GM19438 (cell line): ENCODE results near the gene DOK5.

Source experiments
- ATAC-seq: cut with Tn5 transposase; IDR thresholded peaks from one replicate; pipeline ENCODE4 v1.9.1; 2021; ENCODE audit warnings: low read depth; ENCODE audit not compliant: unreplicated experiment

DOK5 gene

GRCh38 chr20:54510541-54511129 is 35.2 kb downstream of the DOK5 start:
- ATAC-seq: no peak

DNA sequence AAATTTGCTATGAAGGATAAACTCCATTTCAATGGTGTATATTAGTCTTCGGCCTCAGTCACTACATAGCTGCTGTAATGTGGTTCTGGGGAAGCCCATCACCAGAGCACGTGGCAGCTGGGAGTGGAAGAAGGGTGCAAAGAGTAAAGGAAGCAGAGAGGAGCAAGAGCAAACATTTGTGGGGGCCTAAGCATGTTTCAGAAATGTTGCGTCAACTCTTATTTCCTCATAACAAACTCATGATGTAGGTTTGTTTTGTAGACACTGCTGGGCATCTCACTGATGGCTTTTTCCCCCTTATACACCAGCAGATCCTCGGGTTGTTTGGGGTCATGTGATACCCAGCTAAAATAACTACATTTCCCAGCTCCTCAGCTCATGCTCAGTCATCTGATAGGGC is 37.3 kb downstream of the DOK5 start:
- no peak for ATAC-seq

GRCh38 chr20:54514028-54514607 is 38.7 kb downstream of the DOK5 start:
- no peak for ATAC-seq

DNA sequence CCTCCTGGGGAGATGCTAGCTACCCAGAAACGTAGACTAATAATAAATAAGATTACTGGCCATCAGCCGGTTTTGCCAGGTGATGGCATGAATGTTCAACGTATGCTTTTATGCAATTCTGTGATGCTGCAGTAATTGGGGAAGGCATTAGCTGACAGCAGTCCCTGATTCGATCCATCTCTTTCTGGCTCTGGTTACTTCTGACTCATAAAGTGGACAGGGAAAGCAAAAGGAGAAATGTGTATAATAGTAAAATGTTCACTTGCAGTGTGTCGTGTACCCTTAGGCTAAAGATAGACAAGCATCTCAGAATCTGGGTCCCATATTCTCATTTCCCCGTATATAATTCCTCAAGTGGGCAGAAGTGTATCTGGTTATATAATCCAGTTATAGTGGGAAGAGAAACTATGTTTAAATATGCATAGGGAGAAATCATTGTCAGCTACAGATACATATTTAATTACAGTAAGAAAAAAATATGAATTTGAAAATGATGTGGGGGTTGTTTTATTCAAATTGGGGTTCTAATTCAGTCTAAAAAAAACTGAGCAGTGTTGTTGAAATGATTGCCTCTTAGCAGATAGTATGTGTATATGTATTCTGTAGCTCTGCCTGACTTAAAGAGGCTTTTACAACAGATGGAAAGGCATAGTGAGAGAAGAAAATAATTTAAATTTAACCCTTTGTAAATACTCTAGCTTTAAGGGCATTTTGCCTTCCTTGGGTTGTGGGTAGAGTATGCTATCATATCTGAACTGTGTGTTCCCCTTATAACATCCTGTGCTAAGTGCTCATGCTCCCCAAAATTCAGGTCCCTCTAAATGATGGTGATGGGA is 40.6 kb downstream of the DOK5 start:
- ATAC-seq: no peak

GRCh38 chr20:54517241-54517975 is 42.0 kb downstream of the DOK5 start:
- no peak for ATAC-seq

DNA sequence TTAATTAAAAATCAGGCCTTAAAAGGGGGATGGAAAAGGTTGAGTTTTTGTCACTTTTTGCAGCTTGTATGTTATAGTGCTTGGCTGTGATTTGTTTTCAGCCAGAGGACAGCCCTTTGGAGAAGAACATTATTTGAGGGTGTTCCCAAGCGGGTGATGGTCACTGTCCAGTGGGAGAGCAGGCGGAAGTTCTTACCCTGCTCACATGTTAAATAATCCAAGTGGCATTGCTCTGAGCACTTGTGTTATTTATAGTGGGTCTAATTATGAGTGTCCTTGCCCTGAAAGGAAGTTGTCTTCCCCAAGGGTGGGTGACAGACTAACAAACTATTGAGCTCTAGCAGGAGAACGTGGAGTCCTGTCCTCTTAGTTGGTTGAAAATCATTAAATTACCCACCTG is 49.5 kb downstream of the DOK5 start:
- ATAC-seq: no peak

- no peak for ATAC-seq
Observed at GRCh38 chr20:54525916-54526590, 50.7 kb downstream of the DOK5 start.

GRCh38 chr20:54526801-54527200 is 51.4 kb downstream of the DOK5 start:
- no peak for ATAC-seq

GRCh38 chr20:54532573-54532972 is 57.2 kb downstream of the DOK5 start:
- no peak for ATAC-seq

DNA sequence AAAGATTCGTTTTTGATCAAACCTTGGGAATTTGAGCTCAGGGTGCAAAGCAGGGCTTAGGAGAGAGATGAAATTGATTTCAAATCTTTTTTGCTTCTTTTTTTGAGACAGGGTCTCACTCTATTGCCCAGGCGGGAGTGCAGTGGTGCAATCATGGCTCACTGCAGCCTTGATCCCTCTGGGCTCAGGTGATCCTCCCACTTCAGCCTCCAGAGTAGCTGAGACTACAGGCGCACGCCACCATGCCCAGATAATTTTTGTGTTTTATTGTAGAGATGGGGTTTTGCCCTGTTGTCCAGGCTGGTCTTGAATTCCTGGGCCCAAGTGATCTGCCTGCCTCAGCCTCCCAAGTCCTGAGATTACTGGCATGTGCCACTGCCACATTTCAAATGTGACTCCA is 58.7 kb downstream of the DOK5 start:
- ATAC-seq: no peak

- ATAC-seq: no peak
Observed at GRCh38 chr20:54535033-54535432, 59.6 kb downstream of the DOK5 start.

DNA sequence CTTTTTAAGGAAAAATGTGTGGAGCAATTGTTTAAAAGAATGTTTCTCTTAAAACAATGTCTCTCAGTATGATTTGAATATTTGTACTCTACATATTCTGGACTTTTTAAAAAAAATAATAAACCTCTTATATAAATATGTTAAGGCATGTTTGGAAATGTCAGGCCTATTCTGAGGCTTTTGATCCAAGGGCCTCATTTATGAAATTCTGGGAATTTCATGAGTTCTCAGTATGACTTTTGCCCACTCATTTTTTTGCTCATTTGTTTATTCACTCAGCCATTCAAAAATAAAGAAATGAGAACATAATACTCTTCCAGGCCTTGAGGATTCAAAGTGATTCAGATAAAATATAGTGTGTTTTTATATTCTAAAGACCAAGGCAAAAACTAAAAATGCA is 60.4 kb downstream of the DOK5 start:
- ATAC-seq: no peak

DNA sequence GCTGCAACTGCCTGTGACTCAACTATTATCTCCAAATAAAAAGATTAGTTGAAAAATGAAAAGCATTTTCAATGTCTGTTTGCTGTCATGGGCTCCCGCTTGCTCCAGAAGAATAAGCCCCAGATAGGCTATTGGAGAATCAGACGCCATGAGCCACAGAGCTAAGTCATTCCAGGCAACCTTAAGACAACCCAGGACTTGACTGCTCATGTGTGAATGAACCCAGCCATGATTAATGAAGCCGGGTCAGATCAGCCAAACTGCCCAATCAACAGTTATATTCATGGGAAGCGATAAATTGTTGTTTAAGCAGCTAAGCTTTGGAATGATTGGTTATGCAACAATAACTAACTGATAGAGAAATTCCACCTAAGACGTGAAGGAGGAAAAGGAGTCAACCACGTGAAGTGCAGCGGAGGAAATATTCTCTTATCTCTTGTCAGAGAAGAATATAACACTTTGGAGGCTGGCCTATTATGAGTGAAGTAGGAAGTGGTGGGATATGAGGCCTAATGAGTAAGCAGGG is 64.2 kb downstream of the DOK5 start:
- no peak for ATAC-seq

- no peak for ATAC-seq
Observed at GRCh38 chr20:54543369-54543768, 68.0 kb downstream of the DOK5 start.

DNA sequence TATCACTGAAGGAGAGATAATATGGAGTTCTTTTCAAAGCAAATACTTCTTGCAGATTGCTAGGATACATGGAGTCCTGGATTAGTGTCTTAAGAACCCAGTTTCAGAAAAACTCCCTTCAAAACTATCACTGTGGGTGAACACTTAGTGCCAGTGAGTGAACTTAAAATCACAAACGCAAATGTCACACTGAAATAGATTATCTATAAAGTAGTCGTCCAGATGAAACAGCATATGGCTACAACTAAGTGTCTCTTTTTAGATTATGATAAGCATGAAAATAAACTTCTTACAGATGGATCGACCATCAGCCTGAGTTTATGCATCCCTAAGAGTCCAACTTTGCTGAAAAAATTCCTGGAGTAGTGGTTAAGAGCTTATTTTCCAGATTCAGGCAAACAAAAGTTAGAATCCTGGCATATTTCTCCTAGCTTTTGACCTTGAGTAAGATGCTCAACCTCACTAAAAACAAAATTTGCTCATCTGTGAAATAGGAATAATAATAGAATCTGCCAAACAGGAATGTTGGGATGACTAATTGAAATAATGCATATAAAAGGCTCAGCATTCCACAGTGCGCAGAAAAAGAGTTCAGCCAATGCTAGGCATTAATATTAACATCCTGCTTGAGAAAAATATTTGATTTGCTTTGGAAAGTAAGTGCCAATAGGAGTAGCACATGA is 70.4 kb downstream of the DOK5 start:
- ATAC-seq: no peak

DNA sequence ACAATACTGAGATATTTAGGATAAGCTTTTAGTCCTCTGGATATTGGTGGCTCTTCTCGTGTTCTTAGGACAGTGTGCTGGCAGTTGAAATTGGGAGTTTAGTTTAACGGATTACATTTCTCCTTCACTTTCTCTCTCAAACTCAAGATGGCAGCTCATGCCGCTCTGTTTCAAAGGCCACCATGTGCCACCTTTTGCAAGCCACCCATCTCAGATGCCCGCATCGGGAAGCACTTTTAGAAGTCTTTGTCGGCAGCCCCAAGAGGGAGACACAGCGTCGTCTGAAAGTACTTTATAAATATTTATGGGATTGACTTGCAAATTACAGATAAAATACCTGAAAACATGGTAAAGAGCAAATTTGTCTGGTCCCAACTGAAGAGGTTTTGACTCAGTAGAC is 73.5 kb downstream of the DOK5 start:
- ATAC-seq: no peak

DNA sequence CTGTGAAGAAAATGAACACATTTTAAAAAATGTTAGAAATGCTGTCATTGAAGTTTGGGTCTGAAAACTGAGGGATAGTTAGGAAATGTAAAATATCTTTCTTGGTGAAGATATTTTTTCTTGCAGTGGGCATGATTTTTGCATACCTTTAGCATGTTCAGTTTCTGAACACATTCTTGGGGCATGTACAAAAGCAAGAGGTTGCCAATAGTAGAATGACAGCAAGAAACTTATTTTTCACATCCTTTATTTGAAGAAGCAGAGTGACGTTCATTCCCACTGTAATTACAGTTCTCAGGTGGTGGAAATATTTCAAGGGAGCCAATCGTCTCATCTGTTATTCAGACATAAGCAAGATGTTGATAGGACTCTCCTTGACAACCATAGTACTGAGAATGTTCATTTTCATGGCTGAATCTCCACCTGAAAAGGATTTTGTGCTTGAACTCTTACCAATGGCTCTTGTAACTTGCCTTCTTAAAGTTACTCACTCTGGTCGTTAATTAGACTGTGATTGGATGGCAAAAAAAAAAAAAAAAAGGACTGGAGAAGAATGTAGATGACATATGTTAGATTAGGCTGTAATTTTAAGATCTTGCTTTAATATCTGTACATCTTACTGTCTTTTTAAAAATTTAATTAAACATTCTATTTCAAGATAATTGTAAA is 74.4 kb downstream of the DOK5 start:
- no peak for ATAC-seq

GRCh38 chr20:54550776-54551396 is 75.5 kb downstream of the DOK5 start:
- no peak for ATAC-seq

- ATAC-seq: no peak
Observed at GRCh38 chr20:54554006-54554405, 78.6 kb downstream of the DOK5 start.
